ENCODE data around the gene MDH1B. TPM values are rescaled to one million over a fixed set of nuclear protein-coding genes. Genes with fewer than 3 reads are reported as not detected.

Gene MDH1B
- total RNA-seq: under 1 TPM in 1 of 2 experiments, not detected in 1; 0.10 TPM

GRCh38 chr2:206765242-206766056 is at the start of gene MDH1B, which contains the start of gene FASTKD2:
Gene MDH1B, minus strand, starts transcription at chr2:206765328. Its CDS starts 57 bp downstream, at chr2:206765271.
Gene FASTKD2, plus strand, starts transcription at chr2:206765606. Its CDS starts 1,088 bp downstream, at chr2:206766694.

GRCh38 chr2:206718296-206718695 is 46.8 kb downstream of the MDH1B start, which contains the start of gene DYTN:
Gene DYTN, minus strand, starts transcription at chr2:206718396. Its CDS starts 117 bp downstream, at chr2:206718279.

Small RNAs within 50 kb of the gene (microRNA-seq; reads per million reads assigned to microRNA genes)
- gene MIR3130-1 (ENCODE audit: borderline microRNAs expressed, borderline replicate concordance) (not detected), gene MIR3130-2 (ENCODE audit: borderline microRNAs expressed, borderline replicate concordance) (not detected)

Other genes starting within 250 kb of the MDH1B start
- not detected for gene FAM237A, start 122.8 kb downstream of the MDH1B start, total RNA-seq
- not detected for gene DYTN, start 46.9 kb downstream of the MDH1B start, total RNA-seq
- gene FASTKD2, start 278 bp upstream of the MDH1B start, total RNA-seq: 10 to 100 TPM; 19.0 to 19.5 TPM
- not detected for gene CPO, start 174.2 kb upstream of the MDH1B start, total RNA-seq

Data from activated naive CD4-positive, alpha-beta T cell treated with anti-CD3 and anti-CD28 coated beads, Interleukin-2, amount 10 ng/mL, durations not matched to agents 5 hours and 36 hours (primary cell).